HCT116 (cell line): ENCODE data around the gene UVSSA. TPM values are rescaled to one million over a fixed set of nuclear protein-coding genes. Genes with fewer than 3 reads are reported as not detected.

Experiments
- ATAC-seq: fragments of 200-7000 bp; cut with Tn5 transposase; 2 replicates; pipeline ENCODE4 v1.9.1; 2020; ENCODE audit warnings: mild to moderate bottlenecking, moderate library complexity
- BruUV-seq: library from RNA; stranded (reverse); fragments of 400-500 nt; replicated peaks from 2 replicates; lab custom pipeline; 2021; lab: Mats Ljungman, UMichigan
- CTCF ChIA-PET: fragments of 300-600 bp; sonication (Branson Sonifier 250); formaldehyde crosslinking; loops from one replicate; lab custom pipeline; 2021; ENCODE audit warnings: antibody characterized with exemption; lab: Charles Lee
- POLR2A ChIA-PET: fragments of 300-600, 350-600 bp; sonication (Branson Sonifier 250); formaldehyde crosslinking; loops from one replicate; lab custom pipeline; 2021; ENCODE audit warnings: antibody characterized with exemption; lab: Charles Lee
- RAD21 ChIA-PET, 2 experiments: fragments of 300-600 bp; sonication (Branson Sonifier 250); formaldehyde crosslinking; loops; one replicate each; lab custom pipeline; 2023; ENCODE audit warnings: low total read pairs in 2 of 2; ENCODE audit not compliant: uncharacterized antibody in 2 of 2, unreplicated experiment in 2 of 2, low non-redundant PET in 1 of 2; lab: Charles Lee
- DNase-seq: peaks from one replicate; pipeline ENCODE4 v3.0.0-alpha.2; 2010; ENCODE audit warnings: low read depth, low spot score
- H2AFZ ChIP-seq: fragments of 200-600 bp; shearing (Covaris generic), sonication (generic); 2 replicates; pipeline ENCODE4 v1.6.1; 2017; ENCODE audit warnings: low read depth, mixed run types, mixed read lengths, antibody characterized with exemption, low read length; ENCODE audit not compliant: poor library complexity, severe bottlenecking
- H3K27ac ChIP-seq: 2 replicates; pipeline ENCODE4 v1.5.1; 2012; ENCODE audit warnings: low read depth, low read length
- H3K27me3 ChIP-seq: fragments of 200-600 bp; sonication (generic); 2 replicates; pipeline ENCODE4 v1.6.1; 2016; ENCODE audit warnings: mixed run types, low read length, mixed read lengths; ENCODE audit not compliant: insufficient read depth
- H3K36me3 ChIP-seq, 2 experiments: fragments of 200-500 bp in 1 of 2; fragments of 200-600 bp in 1 of 2; sonication (Bioruptor generic) in 1 of 2; sonication (generic) in 1 of 2; 2 replicates each; pipeline versions ENCODE4 v1.5.1 to v1.6.1; 2014 to 2016; ENCODE audit warnings: low read length in 2 of 2, inconsistent platforms in 1 of 2, mixed read lengths in 1 of 2, mixed run types in 1 of 2; ENCODE audit not compliant: insufficient read depth in 2 of 2, control insufficient read depth in 1 of 2
- H3K4me1 ChIP-seq, 2 experiments: fragments of 200-600 bp in 1 of 2; sonication (generic) in 1 of 2; 2 replicates each; pipeline versions ENCODE4 v1.5.1 to v1.6.1; 2012 to 2017; ENCODE audit warnings: low read length in 2 of 2, inconsistent platforms in 1 of 2, mild to moderate bottlenecking in 1 of 2, mixed read lengths in 1 of 2, mixed run types in 1 of 2, moderate library complexity in 1 of 2; ENCODE audit not compliant: insufficient read depth in 2 of 2, control insufficient read depth in 1 of 2
- H3K4me2 ChIP-seq: fragments of 200-600 bp; sonication (generic); 2 replicates; pipeline ENCODE4 v1.6.1; 2017; ENCODE audit warnings: mixed run types, low read length, mixed read lengths
- H3K4me3 ChIP-seq, 2 experiments: fragments of 200-600 bp in 1 of 2; sonication (generic) in 1 of 2; replicated peaks in 1 of 2; 2 replicates each; pipeline ENCODE4 v1.5.1; 2011 to 2016; ENCODE audit warnings: low read length in 2 of 2, control low read depth in 1 of 2, low read depth in 1 of 2, mild to moderate bottlenecking in 1 of 2, mixed read lengths in 1 of 2, mixed run types in 1 of 2
- H3K79me2 ChIP-seq: fragments of 200-600 bp; sonication (generic); 2 replicates; pipeline ENCODE4 v1.6.1; 2017; ENCODE audit warnings: mild to moderate bottlenecking, mixed run types, low read length, moderate library complexity, mixed read lengths; ENCODE audit not compliant: insufficient read depth
- H3K9ac ChIP-seq: fragments of 200-600 bp; sonication (generic); 2 replicates; pipeline ENCODE4 v1.6.1; 2016; ENCODE audit warnings: low read length, mixed read lengths
- H3K9me2 ChIP-seq: fragments of 200-600 bp; sonication (generic), shearing (Covaris generic); 2 replicates; pipeline ENCODE4 v1.6.1; 2017; ENCODE audit warnings: mixed run types, mild to moderate bottlenecking, moderate library complexity; ENCODE audit not compliant: insufficient read depth
- H3K9me3 ChIP-seq, 2 experiments: fragments of 200-500 bp in 1 of 2; fragments of 200-600 bp in 1 of 2; sonication (Bioruptor generic) in 1 of 2; sonication (generic) in 1 of 2; 2 replicates each; pipeline ENCODE4 v1.6.1; 2014 to 2017; ENCODE audit warnings: low read length in 2 of 2, mixed read lengths in 2 of 2, inconsistent platforms in 1 of 2, low read depth in 1 of 2, mild to moderate bottlenecking in 1 of 2, mixed run types in 1 of 2, moderate library complexity in 1 of 2; ENCODE audit not compliant: control insufficient read depth in 1 of 2, insufficient read depth in 1 of 2
- H4K20me1 ChIP-seq: fragments of 200-600 bp; sonication (generic), shearing (Covaris generic); 2 replicates; pipeline ENCODE4 v1.6.1; 2017; ENCODE audit warnings: mixed run types, mild to moderate bottlenecking, moderate library complexity; ENCODE audit not compliant: insufficient read depth
- EGR1 ChIP-seq: IDR thresholded peaks from 2 replicates; pipeline ENCODE4 v1.6.1; 2012; ENCODE audit warnings: low read depth
- ELF1 ChIP-seq: IDR thresholded peaks from 2 replicates; pipeline ENCODE4 v1.6.1; 2012; ENCODE audit warnings: low read depth, borderline replicate concordance
- MAX ChIP-seq: IDR thresholded peaks from 2 replicates; pipeline ENCODE4 v1.6.1; 2012
- SIN3A ChIP-seq: IDR thresholded peaks from 2 replicates; pipeline ENCODE4 v1.6.1; 2012; ENCODE audit warnings: low read depth
- SRF ChIP-seq: IDR thresholded peaks from 2 replicates; pipeline ENCODE4 v1.6.1; 2012; ENCODE audit warnings: low read depth
- TCF7L2 ChIP-seq: IDR thresholded peaks from 2 replicates; pipeline ENCODE4 v1.7.0; 2011; ENCODE audit warnings: borderline replicate concordance, inconsistent platforms; ENCODE audit not compliant: insufficient read depth, insufficient read length; ENCODE audit errors: extremely low read depth
- YY1 ChIP-seq: IDR thresholded peaks from 2 replicates; pipeline ENCODE4 v1.6.1; 2011; ENCODE audit warnings: low read length, low read depth, moderate library complexity, mild to moderate bottlenecking; ENCODE audit not compliant: insufficient replicate concordance; ENCODE audit errors: extremely low read depth
- ZFX ChIP-seq: fragments of 450-650 bp; IDR thresholded peaks from 2 replicates; pipeline ENCODE4 v1.6.1; 2017
- ZNF274 ChIP-seq: fragments of 200-500 bp; sonication (Bioruptor generic); IDR thresholded peaks from 2 replicates; pipeline ENCODE4 v1.6.1; 2014; ENCODE audit warnings: mild to moderate bottlenecking, low read depth, low read length, inconsistent platforms
- intact Hi-C: fragments of 100-400 bp; cut with micrococcal nuclease; formaldehyde crosslinking; loops from 2 replicates; pipeline ENCODE4 v1.10.0; 2022
- total RNA-seq: library from RNA; stranded (reverse); gene quantifications from one replicate; pipeline ENCODE4 v1.2.1, GENCODE V29; 2021; ENCODE audit not compliant: unreplicated experiment

Gene UVSSA
- total RNA-seq, 1 experiment from 2014 or later, result 30.5 TPM

GRCh38 chr4:1367230-1367935, 20.4 kb downstream of the UVSSA start:
- ATAC-seq (no peak), DNase-seq (no peak)
- H4K20me1 ChIP-seq, result no peaks in the 10 kb centered on the region
- no peaks in the 10 kb centered on the region for H3K9me3 ChIP-seq
- no TSS peak for BruUV-seq
- ChIA-PET POLR2A (no interaction called here), RAD21 (no interaction called here), CTCF (no interaction called here)
- H3K4me1 ChIP-seq, result no peaks in the 10 kb centered on the region
- no peaks in the 10 kb centered on the region for H3K36me3 ChIP-seq
- intact Hi-C loops, result no loop called here
- no peak overlapping the region for H3K9ac ChIP-seq
- H3K27ac ChIP-seq, result no peak overlapping the region
- no peak overlapping the region for H3K4me2 ChIP-seq
- no peaks in the 10 kb centered on the region for H3K79me2 ChIP-seq
- no peaks in the 10 kb centered on the region for H3K27me3 ChIP-seq
- no peak overlapping the region for H3K4me3 ChIP-seq
- H3K9me2 ChIP-seq, result no peaks in the 10 kb centered on the region
- TF ChIP-seq SIN3A (no peak), EGR1 (no peak), ELF1 (no peak), MAX (no peak), SRF (no peak), ZFX (no peak), TCF7L2 (no peak), ZNF274 (no peak)
- H2AFZ ChIP-seq, result no peak overlapping the region

GRCh38 chr4:1367936-1368289, 20.9 kb downstream of the UVSSA start:
- POLR2A ChIA-PET, result no interaction called here
- Histone ChIP-seq H2AFZ (no peak overlapping the region), H3K9me3 (no peaks in the 10 kb centered on the region), H3K27ac (no peak overlapping the region), H3K79me2 (no peaks in the 10 kb centered on the region), H3K4me1 (no peaks in the 10 kb centered on the region), H3K4me2 (no peak overlapping the region), H3K27me3 (no peaks in the 10 kb centered on the region), H3K9ac (no peak overlapping the region), H4K20me1 (no peaks in the 10 kb centered on the region), H3K4me3 (no peak overlapping the region), H3K36me3 (no peaks in the 10 kb centered on the region), H3K9me2 (no peaks in the 10 kb centered on the region)
- TF ChIP-seq TCF7L2, result no peak
- TF ChIP-seq YY1, result no peak
- TF ChIP-seq ZNF274, result no peak
- intact Hi-C loops, result no loop called here
- CTCF ChIA-PET, result no interaction called here
- ATAC-seq (no peak), DNase-seq (no peak)
- RAD21 ChIA-PET, result no interaction called here
- BruUV-seq, result no TSS peak
